ENCODE data around the gene AADACL3.
"Not testable (repeated sequence)": the region's sequence is repeated elsewhere in the genome, so short reads cannot be mapped to it uniquely, and the experiment has no call there.

AADACL3 gene

DNA sequence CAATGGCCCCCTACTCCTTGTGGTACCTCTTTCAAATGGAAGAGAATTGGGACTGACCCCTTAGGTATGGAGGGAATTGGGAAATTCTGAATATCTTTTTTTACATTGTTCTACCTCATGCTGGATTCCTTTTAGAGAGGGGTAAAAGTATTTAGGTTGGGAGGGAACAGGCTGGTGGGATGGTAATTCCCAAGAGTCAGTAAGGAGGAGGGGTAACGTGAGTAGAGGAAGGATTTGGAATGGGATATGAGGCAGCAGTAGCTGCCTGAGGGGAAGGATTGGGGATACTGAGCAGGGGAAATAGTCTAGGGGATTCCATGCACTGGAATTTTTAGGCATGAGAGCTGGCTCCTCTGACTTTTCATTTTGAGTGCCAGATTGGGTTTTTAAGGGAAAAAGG is 3.8 kb upstream of the AADACL3 start:
- peaks cover under 1% of the 10 kb centered on the region for H3K27me3 Mint-ChIP-seq (ENCODE audit: low read depth)
- H3K27ac Mint-ChIP-seq: no peak overlapping the region
- H3K4me1 Mint-ChIP-seq: no peaks in the 10 kb centered on the region
- TF ChIP-seq, protein P1, sequence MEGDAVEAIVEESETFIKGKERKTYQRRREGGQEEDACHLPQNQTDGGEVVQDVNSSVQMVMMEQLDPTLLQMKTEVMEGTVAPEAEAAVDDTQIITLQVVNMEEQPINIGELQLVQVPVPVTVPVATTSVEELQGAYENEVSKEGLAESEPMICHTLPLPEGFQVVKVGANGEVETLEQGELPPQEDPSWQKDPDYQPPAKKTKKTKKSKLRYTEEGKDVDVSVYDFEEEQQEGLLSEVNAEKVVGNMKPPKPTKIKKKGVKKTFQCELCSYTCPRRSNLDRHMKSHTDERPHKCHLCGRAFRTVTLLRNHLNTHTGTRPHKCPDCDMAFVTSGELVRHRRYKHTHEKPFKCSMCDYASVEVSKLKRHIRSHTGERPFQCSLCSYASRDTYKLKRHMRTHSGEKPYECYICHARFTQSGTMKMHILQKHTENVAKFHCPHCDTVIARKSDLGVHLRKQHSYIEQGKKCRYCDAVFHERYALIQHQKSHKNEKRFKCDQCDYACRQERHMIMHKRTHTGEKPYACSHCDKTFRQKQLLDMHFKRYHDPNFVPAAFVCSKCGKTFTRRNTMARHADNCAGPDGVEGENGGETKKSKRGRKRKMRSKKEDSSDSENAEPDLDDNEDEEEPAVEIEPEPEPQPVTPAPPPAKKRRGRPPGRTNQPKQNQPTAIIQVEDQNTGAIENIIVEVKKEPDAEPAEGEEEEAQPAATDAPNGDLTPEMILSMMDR (IDR thresholded peaks at IDR 0.05; ENCODE audit: unreplicated experiment in 3 of 3): no peak
- H3K36me3 Mint-ChIP-seq (ENCODE audit: low read depth): no peaks in the 10 kb centered on the region
- no peak overlapping the region for H3K4me3 Mint-ChIP-seq
- no peaks in the 10 kb centered on the region for H3K9me3 Mint-ChIP-seq

DNA sequence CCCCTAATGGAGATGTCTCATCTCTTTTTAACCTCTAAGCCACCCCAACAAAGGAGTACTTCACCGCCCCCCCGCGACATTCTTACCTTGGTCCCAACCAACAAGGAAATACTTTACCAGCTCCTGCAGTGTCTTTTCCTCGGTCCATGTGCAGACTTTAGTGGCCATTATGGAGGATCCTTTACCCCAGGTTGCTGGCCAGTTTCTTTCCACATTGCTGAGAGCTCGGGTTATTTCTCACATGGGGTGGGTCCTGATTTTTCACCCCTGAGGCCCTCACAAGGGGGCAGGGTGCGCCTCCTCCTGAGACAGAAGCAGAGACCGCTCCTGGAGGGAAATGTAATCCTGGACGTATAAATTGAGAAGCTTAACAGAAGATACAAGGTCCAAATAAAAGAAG is 3.0 kb upstream of the AADACL3 start:
- H3K27me3 Mint-ChIP-seq (ENCODE audit: low read depth): no peaks in the 10 kb centered on the region
- TF ChIP-seq, protein P1 (IDR thresholded peaks at IDR 0.05; ENCODE audit: unreplicated experiment in 3 of 3): no peak
- H3K27ac Mint-ChIP-seq: no peak overlapping the region
- H3K9me3 Mint-ChIP-seq: no peaks in the 10 kb centered on the region
- H3K4me1 Mint-ChIP-seq: no peaks in the 10 kb centered on the region
- no peaks in the 10 kb centered on the region for H3K36me3 Mint-ChIP-seq (ENCODE audit: low read depth)
- no peak overlapping the region for H3K4me3 Mint-ChIP-seq

DNA sequence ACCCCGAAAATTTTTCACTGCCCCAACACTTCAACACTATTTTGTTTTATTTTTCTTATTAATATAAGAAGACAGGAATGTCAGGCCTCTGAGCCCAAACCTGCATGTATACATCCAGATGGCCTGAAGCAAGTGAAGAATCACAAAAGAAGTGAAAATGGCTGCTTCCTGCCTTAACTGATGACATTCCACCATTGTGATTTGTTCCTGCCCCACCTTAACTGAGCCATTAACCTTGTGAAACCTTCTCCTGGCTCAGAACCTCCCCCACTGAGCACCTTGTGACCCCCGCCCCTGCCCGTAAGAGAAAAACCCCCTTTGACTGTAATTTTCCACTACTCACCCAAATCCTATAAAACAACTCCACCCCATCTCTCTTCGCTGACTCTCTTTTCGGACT is 2.3 kb upstream of the AADACL3 start:
- not testable (repeated sequence) for H3K4me1 Mint-ChIP-seq; H3K27me3 Mint-ChIP-seq (ENCODE audit: low read depth); H3K9me3 Mint-ChIP-seq; H3K4me3 Mint-ChIP-seq; H3K27ac Mint-ChIP-seq; H3K36me3 Mint-ChIP-seq (ENCODE audit: low read depth)

DNA sequence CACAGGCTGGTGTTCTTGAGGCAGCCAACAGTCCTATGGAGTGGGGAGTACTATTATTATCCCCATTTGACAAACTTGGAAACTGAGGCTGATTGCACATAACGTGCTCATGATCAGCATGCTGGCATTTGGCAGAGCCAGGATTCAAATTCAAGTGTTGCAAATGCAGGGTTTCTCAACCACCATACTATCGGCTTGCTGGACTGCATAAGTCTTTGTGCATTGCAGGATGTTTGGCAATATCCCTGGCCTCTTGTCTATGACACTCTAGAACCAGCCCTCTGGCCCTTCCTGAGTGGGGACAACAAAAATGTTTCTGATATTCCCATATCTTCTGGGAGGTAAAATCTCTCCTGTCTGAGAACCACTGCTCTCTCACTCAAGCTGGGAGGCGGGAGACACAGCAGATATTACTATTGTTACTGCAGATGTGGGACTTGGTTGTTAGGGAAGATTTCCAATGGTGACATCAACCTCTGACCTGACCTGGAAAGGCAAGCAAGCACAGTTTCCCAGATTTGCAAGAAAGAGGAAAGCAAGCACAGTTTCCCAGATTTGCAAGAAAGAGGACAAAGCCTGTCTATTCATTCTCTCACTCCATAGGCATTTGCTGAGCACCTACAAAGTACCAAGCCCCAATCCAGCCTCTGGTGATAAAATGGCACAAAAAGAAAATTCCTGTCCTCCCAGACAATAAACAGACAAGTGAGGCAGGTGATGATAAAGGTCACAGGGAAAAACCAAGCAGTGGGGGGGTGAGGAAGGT is 1.0 kb upstream of the AADACL3 start:
- TF ChIP-seq, protein P1 (IDR thresholded peaks at IDR 0.05; ENCODE audit: unreplicated experiment in 3 of 3): no peak
- no peaks in the 10 kb centered on the region for H3K36me3 Mint-ChIP-seq (ENCODE audit: low read depth)
- H3K27ac Mint-ChIP-seq: no peak overlapping the region
- no peaks in the 10 kb centered on the region for H3K4me1 Mint-ChIP-seq
- H3K4me3 Mint-ChIP-seq: no peak overlapping the region
- H3K27me3 Mint-ChIP-seq (ENCODE audit: low read depth): no peaks in the 10 kb centered on the region
- H3K9me3 Mint-ChIP-seq: no peaks in the 10 kb centered on the region

DNA sequence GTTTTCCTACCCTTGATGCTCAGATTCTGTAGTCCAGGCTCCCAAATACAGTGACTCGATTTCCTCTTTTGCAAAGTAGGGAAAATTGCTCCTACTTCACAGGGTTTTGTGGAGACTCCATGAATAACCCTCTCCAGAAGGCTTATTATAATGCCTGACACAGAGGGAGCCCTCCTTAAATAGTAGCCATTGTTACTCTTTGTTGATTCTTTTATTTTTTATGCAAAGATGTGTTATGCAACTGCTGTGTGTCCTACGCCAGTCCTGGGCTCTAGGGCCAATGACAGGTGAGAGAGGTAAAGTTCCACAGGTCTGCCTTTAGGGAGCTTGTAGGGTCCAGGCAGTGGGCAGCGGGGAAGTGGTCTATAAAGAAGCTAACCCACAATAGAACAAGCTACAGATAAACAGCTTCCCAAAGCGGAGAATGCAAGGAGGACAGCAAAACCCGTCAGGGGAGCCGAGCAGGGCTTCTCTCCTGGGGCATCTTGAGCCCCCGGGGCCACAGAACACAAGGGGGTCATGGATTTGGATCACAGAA is 1.5 kb downstream of the AADACL3 start:
- H3K36me3 Mint-ChIP-seq (ENCODE audit: low read depth): no peaks in the 10 kb centered on the region
- no peak overlapping the region for H3K27ac Mint-ChIP-seq
- H3K4me3 Mint-ChIP-seq: no peak overlapping the region
- TF ChIP-seq, protein P1 (IDR thresholded peaks at IDR 0.05; ENCODE audit: unreplicated experiment in 3 of 3): no peak
- no peaks in the 10 kb centered on the region for H3K9me3 Mint-ChIP-seq
- no peaks in the 10 kb centered on the region for H3K4me1 Mint-ChIP-seq
- H3K27me3 Mint-ChIP-seq (ENCODE audit: low read depth): no peaks in the 10 kb centered on the region

DNA sequence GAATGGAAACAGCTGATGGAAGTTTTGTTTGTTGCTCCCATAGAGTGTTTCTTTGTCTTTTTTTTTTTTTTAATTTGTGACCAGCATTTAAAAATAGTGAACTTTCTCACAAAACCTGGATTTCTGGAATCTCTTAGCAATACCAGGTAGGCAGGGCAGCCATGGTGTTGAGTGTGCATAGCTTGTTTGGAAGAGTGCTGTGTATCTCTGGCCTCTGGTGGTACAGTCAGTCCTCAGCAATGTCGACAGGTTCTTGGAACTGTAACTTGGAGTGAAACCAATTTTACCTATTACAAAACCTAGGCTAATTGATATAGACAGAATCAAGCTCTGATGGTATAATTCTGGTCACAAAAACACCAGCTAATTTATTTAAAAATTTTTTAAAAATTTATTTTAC is 6.7 kb downstream of the AADACL3 start:
- peaks cover 10% of the 10 kb centered on the region for H3K9me3 Mint-ChIP-seq
- peaks cover 5% of the 10 kb centered on the region for H3K27me3 Mint-ChIP-seq (ENCODE audit: low read depth)
- H3K4me1 Mint-ChIP-seq: no peaks in the 10 kb centered on the region
- TF ChIP-seq, protein P1 (IDR thresholded peaks at IDR 0.05; ENCODE audit: unreplicated experiment in 3 of 3): no peak
- no peaks in the 10 kb centered on the region for H3K36me3 Mint-ChIP-seq (ENCODE audit: low read depth)
- H3K27ac Mint-ChIP-seq: no peak overlapping the region
- H3K4me3 Mint-ChIP-seq: no peak overlapping the region
